ENCODE results near the gene MOSPD2. TPM values are rescaled to one million over a fixed set of nuclear protein-coding genes. Genes with fewer than 3 reads are reported as not detected.

Gene MOSPD2
- total and polyA plus RNA-seq, 2 of the 4 experiments (the other 2 are of a cell fraction): 14.1 to 22.2 TPM

- Histone ChIP-seq H2BK120ac (ENCODE audit: low read depth, low read length) (no peak overlapping the region), H3K79me1 (ENCODE audit: low read depth in 1 of 2, low read length in 2 of 2) (peaks cover 0 to 2% of the 10 kb centered on the region in 2 experiments; a peak in 2 of 4 replicates), H4K8ac (ENCODE audit: low read depth in 2 of 2, low read length in 2 of 2) (no peak overlapping the region), H3K4me3 (ENCODE audit: insufficient read depth, low read depth, low read length) (no peak overlapping the region), H2BK5ac (ENCODE audit: low read depth, low read length, poor library complexity, severe bottlenecking) (no peak overlapping the region), H2BK15ac (ENCODE audit: low read depth, low read length) (no peak overlapping the region), H4K91ac (ENCODE audit: insufficient read depth, low read depth, low read length) (no peak overlapping the region), H3K27ac (ENCODE audit: insufficient read depth, low read length) (no peak overlapping the region), H3K9me1 (ENCODE audit: insufficient read depth, low read length) (no peaks in the 10 kb centered on the region), H2AFZ (replicated peaks; ENCODE audit: low read length, poor library complexity) (no peak overlapping the region), H3K14ac (replicated peaks; ENCODE audit: low read depth, low read length) (no peak overlapping the region), H3K4me1 (ENCODE audit: control insufficient read depth, insufficient read depth, low read length) (no peaks in the 10 kb centered on the region), H3K23ac (ENCODE audit: low read depth, low read length) (no peak overlapping the region), H3K27me3 (ENCODE audit: control insufficient read depth, insufficient read depth, low read length) (no peaks in the 10 kb centered on the region), H2AK9ac (replicated peaks; ENCODE audit: low read depth, low read length, poor library complexity) (no peak overlapping the region), H3K36me3 (ENCODE audit: control insufficient read depth, insufficient read depth, low read length) (no peaks in the 10 kb centered on the region), H3K18ac (ENCODE audit: low read depth, low read length) (no peak overlapping the region), H3K9ac (ENCODE audit: low read depth, low read length) (no peak overlapping the region), H4K5ac (ENCODE audit: low read depth, low read length) (no peak overlapping the region), H3K56ac (ENCODE audit: extremely low read depth, insufficient read depth, low read length) (no peak overlapping the region), H3K4me2 (ENCODE audit: low read depth, low read length) (no peak overlapping the region), H4K20me1 (ENCODE audit: insufficient read depth, low read length) (no peaks in the 10 kb centered on the region), H2AK5ac (ENCODE audit: low read depth, low read length) (no peak overlapping the region), H2BK20ac (ENCODE audit: low read depth, low read length) (no peak overlapping the region), H3K4ac (ENCODE audit: low read depth, low read length) (no peak overlapping the region), H3K9me3 (ENCODE audit: control insufficient read depth, insufficient read depth, low read length) (no peaks in the 10 kb centered on the region)
- intact Hi-C loops (cut with micrococcal nuclease): no loop called here
- ChIA-PET POLR2A (ENCODE audit: unreplicated experiment) (no interaction called here), CTCF (interaction anchor here (0.6 kb wide), 1 partner anchor 368 kb away, joined by 3 read pairs; no protein-coding TSS in a partner anchor)
- DNase-seq (no peak), ATAC-seq (ENCODE audit: low read depth) (no peak)
- TF ChIP-seq, protein P1, sequence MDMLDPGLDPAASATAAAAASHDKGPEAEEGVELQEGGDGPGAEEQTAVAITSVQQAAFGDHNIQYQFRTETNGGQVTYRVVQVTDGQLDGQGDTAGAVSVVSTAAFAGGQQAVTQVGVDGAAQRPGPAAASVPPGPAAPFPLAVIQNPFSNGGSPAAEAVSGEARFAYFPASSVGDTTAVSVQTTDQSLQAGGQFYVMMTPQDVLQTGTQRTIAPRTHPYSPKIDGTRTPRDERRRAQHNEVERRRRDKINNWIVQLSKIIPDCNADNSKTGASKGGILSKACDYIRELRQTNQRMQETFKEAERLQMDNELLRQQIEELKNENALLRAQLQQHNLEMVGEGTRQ (IDR thresholded peaks at IDR 0.05; ENCODE audit: low read depth, low read length): no peak
- TF ChIP-seq CEBPB (IDR thresholded peaks at IDR 0.05; ENCODE audit: low read depth, low read length): no peak
- no peak for TF ChIP-seq RAD21 (IDR thresholded peaks at IDR 0.05; ENCODE audit: low read length)
- no peak for TF ChIP-seq CTCF (conservative IDR thresholded peaks at IDR 0.05; ENCODE audit: low read depth, low read length)
- TF ChIP-seq RFX5 (IDR thresholded peaks at IDR 0.05; ENCODE audit: low read depth, low read length): no peak
- no peak for TF ChIP-seq ELK1 (IDR thresholded peaks at IDR 0.05; ENCODE audit: borderline replicate concordance, low read depth, low read length)
- no peak for TF ChIP-seq MAFK (IDR thresholded peaks at IDR 0.05; ENCODE audit: low read depth, low read length)
- no peak for TF ChIP-seq MAZ (IDR thresholded peaks at IDR 0.05; ENCODE audit: borderline replicate concordance, low read depth, low read length)
- no peak for TF ChIP-seq MXI1 (IDR thresholded peaks at IDR 0.05; ENCODE audit: borderline replicate concordance, low read depth, low read length)
- no peak for TF ChIP-seq POLR2A (IDR thresholded peaks at IDR 0.05; ENCODE audit: low read depth, low read length)
- TF ChIP-seq BHLHE40 (IDR thresholded peaks at IDR 0.05; ENCODE audit: low read depth, low read length): no peak
- no peak for TF ChIP-seq NFE2L2 (IDR thresholded peaks at IDR 0.05; ENCODE audit: low read depth, low read length)
- no peak for TF ChIP-seq SMC3 (IDR thresholded peaks at IDR 0.05; ENCODE audit: low read depth, low read length)
- no peak for TF ChIP-seq FOS (IDR thresholded peaks at IDR 0.05; ENCODE audit: low read depth, low read length)
- TF ChIP-seq CHD1 (IDR thresholded peaks at IDR 0.05; ENCODE audit: low read depth, low read length): no peak
- TF ChIP-seq RCOR1 (IDR thresholded peaks at IDR 0.05; ENCODE audit: insufficient replicate concordance, low read length): no peak
- no CpG with 5 or more reads among the region's 1 CpG for WGBS, 2 experiments (ENCODE audit: extremely low coverage in 2 of 2, insufficient read length in 1 of 2)
- dilution Hi-C loops (cut with HindIII; ENCODE audit: low sequenced_read_pairs, unreplicated experiment): no loop called here
- no TSS peak for BruUV-seq (replicated peaks)
- in situ Hi-C loops (cut with MboI; ENCODE audit: low sequenced_read_pairs): no loop called here
These were observed 11.5 kb downstream of the MOSPD2 start for GRCh38 chrX:14884714-14885113.
